KG1 (cell line): ENCODE results near the gene OR13C3.
"Not testable (repeated sequence)": the region's sequence is repeated elsewhere in the genome, so short reads cannot be mapped to it uniquely, and the experiment has no call there.

Source experiments
- DNase-seq: peaks from one replicate; lab custom pipeline; 2025; lab: John Stamatoyannopoulos, UW

The OR13C3 gene

GRCh38 chr9:104536756-104537155, at the start of gene OR13C3:
TSS of gene OR13C3 (minus strand) at chr9:104536856. CDS start at chr9:104536723, 133 bp downstream.
- no peak for DNase-seq

GRCh38 chr9:104580562-104580961, 43.9 kb upstream of the OR13C3 start:
- no peak for DNase-seq

GRCh38 chr9:104577263-104577662, 40.6 kb upstream of the OR13C3 start:
- no peak for DNase-seq

GRCh38 chr9:104575456-104575855, 38.8 kb upstream of the OR13C3 start:
- DNase-seq: no peak

GRCh38 chr9:104572612-104573011, 36.0 kb upstream of the OR13C3 start:
- DNase-seq: no peak

GRCh38 chr9:104568868-104569267, 32.2 kb upstream of the OR13C3 start, which contains the start of gene OR13C8:
TSS of gene OR13C8 (plus strand) at chr9:104569168. CDS start at chr9:104569168, 0 bp downstream.
- no peak for DNase-seq

- DNase-seq: no peak
These were observed 27.7 kb upstream of the OR13C3 start for GRCh38 chr9:104564358-104564757.

GRCh38 chr9:104556830-104557634, 20.4 kb upstream of the OR13C3 start:
- no peak for DNase-seq

GRCh38 chr9:104555521-104555920, 18.9 kb upstream of the OR13C3 start:
- no peak for DNase-seq

- no peak for DNase-seq
These were observed 16.6 kb upstream of the OR13C3 start for GRCh38 chr9:104553261-104553660.

GRCh38 chr9:104544644-104545043, 8.0 kb upstream of the OR13C3 start:
- DNase-seq: no peak

- no peak for DNase-seq
These were observed 2.6 kb upstream of the OR13C3 start for GRCh38 chr9:104539275-104539674.

GRCh38 chr9:104527109-104527508, 9.5 kb downstream of the OR13C3 start, which contains the start of gene OR13C4:
TSS of gene OR13C4 (minus strand) at chr9:104527209. CDS start at chr9:104527209, 0 bp downstream.
- DNase-seq: no peak

GRCh38 chr9:104520241-104520640, 16.4 kb downstream of the OR13C3 start:
- not testable (repeated sequence) for DNase-seq

- DNase-seq: no peak
These were observed 21.8 kb downstream of the OR13C3 start for GRCh38 chr9:104514901-104515300.

- DNase-seq: no peak
These were observed 30.1 kb downstream of the OR13C3 start for GRCh38 chr9:104506565-104506964.

GRCh38 chr9:104503963-104504362, 32.7 kb downstream of the OR13C3 start, which contains the start of gene OR13F1:
TSS of gene OR13F1 (plus strand) at chr9:104504263. CDS start at chr9:104504263, 0 bp downstream.
- DNase-seq: no peak

- DNase-seq: no peak
These were observed 33.2 kb downstream of the OR13C3 start for GRCh38 chr9:104503440-104503839.

GRCh38 chr9:104494808-104495207, 41.8 kb downstream of the OR13C3 start:
- DNase-seq: no peak
